HL-60 (cell line): Measurements from ENCODE around the gene DHDH.

Experiments used
- DNase-seq, 2 experiments: peaks; one replicate each; pipeline ENCODE4 v3.0.0-alpha.2; 2010 to 2020; ENCODE audit warnings: low read depth in 1 of 2, low spot score in 1 of 2
- H3K27ac ChIP-seq: fragments of 250-450 bp; sonication (Bioruptor Pico); replicated peaks from 2 replicates; pipeline ENCODE4 v1.5.1; 2020; ENCODE audit warnings: mild to moderate bottlenecking, moderate library complexity
- H3K27me3 ChIP-seq: fragments of 250-450 bp; sonication (Bioruptor Pico); 2 replicates; pipeline ENCODE4 v1.5.1; 2021; ENCODE audit warnings: mild to moderate bottlenecking, moderate library complexity; ENCODE audit not compliant: insufficient read depth, poor library complexity, severe bottlenecking
- H3K4me3 ChIP-seq: replicated peaks from 2 replicates; pipeline ENCODE4 v1.5.1; 2011; ENCODE audit warnings: mild to moderate bottlenecking, control low read depth, low read length; ENCODE audit not compliant: insufficient read depth
- CTCF ChIP-seq: IDR thresholded peaks from one replicate; pipeline ENCODE4 v1.5.1; 2011; ENCODE audit warnings: low read length, control low read depth, inconsistent platforms; ENCODE audit not compliant: insufficient read depth
- GABPA ChIP-seq: IDR thresholded peaks from 2 replicates; pipeline ENCODE4 v1.6.1; 2012; ENCODE audit warnings: low read depth
- POLR2AphosphoS5 ChIP-seq: IDR thresholded peaks from 2 replicates; pipeline ENCODE4 v1.6.1; 2012; ENCODE audit warnings: low read depth
- REST ChIP-seq: IDR thresholded peaks from 2 replicates; pipeline ENCODE4 v1.6.1; 2012; ENCODE audit warnings: low read depth; ENCODE audit not compliant: insufficient replicate concordance
- SPI1 ChIP-seq: IDR thresholded peaks from 2 replicates; pipeline ENCODE4 v1.6.1; 2012; ENCODE audit warnings: low read depth, mild to moderate bottlenecking, borderline replicate concordance

Gene DHDH

GRCh38 chr19:48946463-48947257, 13.2 kb downstream of the DHDH start:
- Histone ChIP-seq H3K4me3 (no peak overlapping the region), H3K27ac (no peak overlapping the region), H3K27me3 (no peaks in the 10 kb centered on the region)
- TF ChIP-seq CTCF (no peak), SPI1 (no peak), GABPA (no peak), POLR2AphosphoS5 (no peak), REST (no peak)
- DNase-seq, result no peak

- TF ChIP-seq REST (no peak), SPI1 (peak; percentile 20; the same call in 1 of the 2 replicates)
These were observed 13.7 kb downstream of the DHDH start for GRCh38 chr19:48947258-48947542.

GRCh38 chr19:48950159-48950558, 16.7 kb downstream of the DHDH start:
- Histone ChIP-seq H3K27me3 (no peaks in the 10 kb centered on the region), H3K4me3 (no peak overlapping the region), H3K27ac (no peak overlapping the region)
- TF ChIP-seq CTCF, result no peak
- DNase-seq, result no peak

More at GRCh38 chr19:48947258-48947542, 13.7 kb downstream of the DHDH start:
- Histone ChIP-seq H3K4me3 (no peak overlapping the region), H3K27me3 (no peaks in the 10 kb centered on the region), H3K27ac (no peak overlapping the region)
- no peak for DNase-seq

- no peak for TF ChIP-seq CTCF
- no peak for TF ChIP-seq REST
- no peak for TF ChIP-seq SPI1
- no peak for TF ChIP-seq POLR2AphosphoS5
- no peak for TF ChIP-seq GABPA
- DNase-seq, result no peak
- no peak overlapping the region for H3K4me3 ChIP-seq
- no peaks in the 10 kb centered on the region for H3K27me3 ChIP-seq
- H3K27ac ChIP-seq, result no peak overlapping the region
These were observed 17.5 kb downstream of the DHDH start for GRCh38 chr19:48950830-48951519.
